DMS114 treated with DMSO at 0.1 percent for 48 hours (cell line): ENCODE data around the gene AXIN2.

Experiments used
- DNase-seq: peaks from one replicate; lab custom pipeline; 2025; ENCODE audit not compliant: unreplicated experiment; lab: John Stamatoyannopoulos, UW

AXIN2 gene

GRCh38 chr17:65554553-65555223 lies 6.8 kb downstream of the AXIN2 start:
- DNase-seq = no peak

- no peak for DNase-seq
Measured at GRCh38 chr17:65553646-65554552, 7.5 kb downstream of the AXIN2 start.

- DNase-seq = no peak
Measured at GRCh38 chr17:65553009-65553645, 8.3 kb downstream of the AXIN2 start.

GRCh38 chr17:65552214-65552613 lies 9.2 kb downstream of the AXIN2 start:
- DNase-seq = no peak

GRCh38 chr17:65551267-65552040 lies 10.0 kb downstream of the AXIN2 start:
- no peak for DNase-seq

GRCh38 chr17:65550758-65551157 lies 10.7 kb downstream of the AXIN2 start:
- no peak for DNase-seq

GRCh38 chr17:65550075-65550662 lies 11.3 kb downstream of the AXIN2 start:
- DNase-seq = no peak

- DNase-seq = no peak
Measured at GRCh38 chr17:65548269-65548969, 13.0 kb downstream of the AXIN2 start.

- DNase-seq = no peak
Measured at GRCh38 chr17:65547253-65547670, 14.2 kb downstream of the AXIN2 start.

GRCh38 chr17:65546579-65546978 lies 14.9 kb downstream of the AXIN2 start:
- DNase-seq = no peak

GRCh38 chr17:65545705-65546523 lies 15.5 kb downstream of the AXIN2 start:
- DNase-seq = no peak

- DNase-seq = no peak
Measured at GRCh38 chr17:65544672-65545071, 16.8 kb downstream of the AXIN2 start.

- DNase-seq = no peak
Measured at GRCh38 chr17:65542610-65543009, 18.8 kb downstream of the AXIN2 start.

GRCh38 chr17:65542067-65542466 lies 19.4 kb downstream of the AXIN2 start:
- no peak for DNase-seq

- DNase-seq = no peak
Measured at GRCh38 chr17:65541453-65541852, 20.0 kb downstream of the AXIN2 start.

GRCh38 chr17:65539630-65540266 lies 21.7 kb downstream of the AXIN2 start:
- DNase-seq = no peak

GRCh38 chr17:65538675-65539529 lies 22.5 kb downstream of the AXIN2 start:
- no peak for DNase-seq
